ENCODE measurements around the gene MICALL2. TPM values are rescaled to one million over a fixed set of nuclear protein-coding genes. Genes with fewer than 3 reads are reported as not detected.

MICALL2 gene
- total and polyA plus RNA-seq, 4 donors = 2.9 to 16.3 (median 7.6) TPM

GRCh38 chr7:1430056-1430845 is 29.0 kb downstream of the MICALL2 start:
- no peak for TF ChIP-seq CTCF (IDR thresholded peaks at IDR 0.05; ENCODE audit: low read depth, low read length, missing input control)
- no peak for TF ChIP-seq ZBTB33 (IDR thresholded peaks at IDR 0.05)
- TF ChIP-seq FOXA2 (IDR thresholded peaks at IDR 0.05) = no peak
- TF ChIP-seq RXRA (IDR thresholded peaks at IDR 0.05) = no peak
- no peak for TF ChIP-seq TAF1 (conservative IDR thresholded peaks at IDR 0.05)
- no peak for TF ChIP-seq YY1 (IDR thresholded peaks at IDR 0.05)
- TF ChIP-seq ATF3 (IDR thresholded peaks at IDR 0.05) = no peak
- TF ChIP-seq HNF4G (IDR thresholded peaks at IDR 0.05) = no peak
- no peak for TF ChIP-seq EGR1 (IDR thresholded peaks at IDR 0.05; ENCODE audit: low read depth in 2 of 2)
- no peak overlapping the region for H3K27ac ChIP-seq (ENCODE audit: low read depth in 1 of 2, low read length in 2 of 2)
- DNase-seq (ENCODE audit: low spot score) = no peak
- no peak overlapping the region for H3K9ac ChIP-seq (ENCODE audit: low read depth in 1 of 2, low read length in 2 of 2)
- no peaks in the 10 kb centered on the region for H3K36me3 ChIP-seq (ENCODE audit: control insufficient read depth in 4 of 4, insufficient read depth in 3 of 4, low read depth in 1 of 4, low read length in 3 of 4)
- no peak overlapping the region for H3K4me3 ChIP-seq (ENCODE audit: low read depth in 1 of 3, low read length in 3 of 3)
- no peaks in the 10 kb centered on the region for H3K9me3 ChIP-seq (ENCODE audit: control insufficient read depth in 4 of 4, low read length in 3 of 4)
- peaks cover 0 to 2% (median 0%) of the 10 kb centered on the region in 4 donors for H3K4me1 ChIP-seq (ENCODE audit: control insufficient read depth in 4 of 4, insufficient read depth in 4 of 4, low read length in 3 of 4)
- WGBS = 75% methylated on average over 32 of the region's 32 CpGs
- no peaks in the 10 kb centered on the region for H3K27me3 ChIP-seq (ENCODE audit: control insufficient read depth in 4 of 4, insufficient read depth in 4 of 4, low read length in 3 of 4)

GRCh38 chr7:1428941-1429501 is 30.2 kb downstream of the MICALL2 start:
- H3K27me3 ChIP-seq (ENCODE audit: control insufficient read depth in 4 of 4, insufficient read depth in 4 of 4, low read length in 3 of 4) = no peaks in the 10 kb centered on the region
- 53% methylated on average over 20 of the region's 20 CpGs for WGBS
- H3K9ac ChIP-seq (ENCODE audit: low read depth in 1 of 2, low read length in 2 of 2) = no peak overlapping the region
- no peak overlapping the region for H3K27ac ChIP-seq (ENCODE audit: low read depth in 1 of 2, low read length in 2 of 2)
- no peaks in the 10 kb centered on the region for H3K9me3 ChIP-seq (ENCODE audit: control insufficient read depth in 4 of 4, low read length in 3 of 4)
- no peaks in the 10 kb centered on the region for H3K36me3 ChIP-seq (ENCODE audit: control insufficient read depth in 4 of 4, insufficient read depth in 3 of 4, low read depth in 1 of 4, low read length in 3 of 4)
- TF ChIP-seq FOXA1 (IDR thresholded peaks at IDR 0.05) (no peak), RAD21 (IDR thresholded peaks at IDR 0.05) (no peak), EGR1 (IDR thresholded peaks at IDR 0.05; ENCODE audit: low read depth in 2 of 2) (no peak)
- H3K4me3 ChIP-seq (ENCODE audit: low read depth in 1 of 3, low read length in 3 of 3) = no peak overlapping the region
- H3K4me1 ChIP-seq (ENCODE audit: control insufficient read depth in 4 of 4, insufficient read depth in 4 of 4, low read length in 3 of 4) = peaks cover 0 to 2% (median 0%) of the 10 kb centered on the region in 4 donors
- DNase-seq (ENCODE audit: low spot score) = no peak

GRCh38 chr7:1427064-1427657 is 32.1 kb downstream of the MICALL2 start:
- H3K36me3 ChIP-seq (ENCODE audit: control insufficient read depth in 4 of 4, insufficient read depth in 3 of 4, low read depth in 1 of 4, low read length in 3 of 4) = no peaks in the 10 kb centered on the region
- H3K9me3 ChIP-seq (ENCODE audit: control insufficient read depth in 4 of 4, low read length in 3 of 4) = no peaks in the 10 kb centered on the region
- no peak overlapping the region for H3K4me3 ChIP-seq (ENCODE audit: low read depth in 1 of 3, low read length in 3 of 3)
- no peak overlapping the region for H3K9ac ChIP-seq (ENCODE audit: low read depth in 1 of 2, low read length in 2 of 2)
- no peak for DNase-seq (ENCODE audit: low spot score)
- H3K4me1 ChIP-seq (ENCODE audit: control insufficient read depth in 4 of 4, insufficient read depth in 4 of 4, low read length in 3 of 4) = peaks cover 0 to 2% (median 0%) of the 10 kb centered on the region in 4 donors
- H3K27me3 ChIP-seq (ENCODE audit: control insufficient read depth in 4 of 4, insufficient read depth in 4 of 4, low read length in 3 of 4) = no peaks in the 10 kb centered on the region
- H3K27ac ChIP-seq (ENCODE audit: low read depth in 1 of 2, low read length in 2 of 2) = no peak overlapping the region
- 91% methylated on average over 13 of the region's 13 CpGs for WGBS
- no peak for TF ChIP-seq CTCF (IDR thresholded peaks at IDR 0.05; ENCODE audit: low read depth, low read length, missing input control)
- no peak for TF ChIP-seq JUND (IDR thresholded peaks at IDR 0.05)
- no peak for TF ChIP-seq FOXA2 (IDR thresholded peaks at IDR 0.05)
- no peak for TF ChIP-seq ATF3 (IDR thresholded peaks at IDR 0.05)
- no peak for TF ChIP-seq FOXA1 (IDR thresholded peaks at IDR 0.05)
- no peak for TF ChIP-seq GABPA (IDR thresholded peaks at IDR 0.05 in 1 of 2, conservative IDR thresholded peaks at IDR 0.05 in 1 of 2)
- TF ChIP-seq EGR1 (IDR thresholded peaks at IDR 0.05; ENCODE audit: low read depth in 2 of 2) = no peak
- TF ChIP-seq RAD21 (IDR thresholded peaks at IDR 0.05) = no peak
- no peak for TF ChIP-seq SP1 (IDR thresholded peaks at IDR 0.05)
- TF ChIP-seq ZBTB33 (IDR thresholded peaks at IDR 0.05) = no peak
- TF ChIP-seq HNF4A (conservative IDR thresholded peaks at IDR 0.05) = no peak

Data from liver (tissue), 9 donors.